H9 (cell line): ENCODE results near the gene MED25. TPM values are rescaled to one million over a fixed set of nuclear protein-coding genes. Genes with fewer than 3 reads are reported as not detected.

Source experiments
- DNase-seq: peaks from one replicate; pipeline ENCODE4 v3.0.0-alpha.2; 2017
- H2AFZ ChIP-seq: one replicate; pipeline ENCODE4 v1.6.1; 2013; ENCODE audit warnings: mild to moderate bottlenecking, low read length, control low read depth, moderate library complexity
- H2AK5ac ChIP-seq: 2 replicates; pipeline ENCODE4 v1.6.1; 2013; ENCODE audit warnings: low read length, control low read depth, mixed read lengths; ENCODE audit not compliant: insufficient read length
- H2BK120ac ChIP-seq: one replicate; pipeline ENCODE4 v1.6.1; 2013; ENCODE audit warnings: low read depth, mild to moderate bottlenecking, low read length, control low read depth, inconsistent platforms; ENCODE audit not compliant: poor library complexity, severe bottlenecking
- H2BK12ac ChIP-seq: 2 replicates; pipeline ENCODE4 v1.6.1; 2013; ENCODE audit warnings: low read length, control low read depth, mixed read lengths, low read depth; ENCODE audit not compliant: insufficient read length
- H2BK15ac ChIP-seq: 2 replicates; pipeline ENCODE4 v1.6.1; 2013; ENCODE audit warnings: low read depth, low read length, control low read depth
- H2BK20ac ChIP-seq: one replicate; pipeline ENCODE4 v1.6.1; 2013; ENCODE audit warnings: low read depth, mild to moderate bottlenecking, low read length, control low read depth, inconsistent platforms; ENCODE audit not compliant: poor library complexity, severe bottlenecking
- H2BK5ac ChIP-seq: 2 replicates; pipeline ENCODE4 v1.6.1; 2013; ENCODE audit warnings: low read length, control low read depth, mixed read lengths; ENCODE audit not compliant: insufficient read length
- H3K14ac ChIP-seq: 2 replicates; pipeline ENCODE4 v1.6.1; 2013; ENCODE audit warnings: low read length, control low read depth; ENCODE audit not compliant: insufficient read depth
- H3K18ac ChIP-seq: 2 replicates; pipeline ENCODE4 v1.6.1; 2013; ENCODE audit warnings: low read depth, mild to moderate bottlenecking, mixed read lengths, low read length, control low read depth; ENCODE audit not compliant: insufficient read length
- H3K23ac ChIP-seq: 2 replicates; pipeline ENCODE4 v1.6.1; 2013; ENCODE audit warnings: low read length, control low read depth, mixed read lengths, low read depth; ENCODE audit not compliant: insufficient read length
- H3K23me2 ChIP-seq: 2 replicates; pipeline ENCODE4 v1.6.1; 2013; ENCODE audit warnings: low read depth, mild to moderate bottlenecking, mixed read lengths, low read length, control low read depth; ENCODE audit not compliant: insufficient read length, poor library complexity, severe bottlenecking
- H3K27ac ChIP-seq: 2 replicates; pipeline ENCODE4 v1.5.1; 2013; ENCODE audit warnings: low read length, control low read depth, mixed read lengths, low read depth; ENCODE audit not compliant: insufficient read length
- H3K27me3 ChIP-seq: 2 replicates; pipeline ENCODE4 v1.6.1; 2013; ENCODE audit warnings: low read length, control low read depth, inconsistent platforms; ENCODE audit not compliant: insufficient read depth
- H3K4ac ChIP-seq: 2 replicates; pipeline ENCODE4 v1.6.1; 2013; ENCODE audit warnings: low read depth, mild to moderate bottlenecking, control low read depth, inconsistent platforms, low read length, moderate library complexity
- H3K4me1 ChIP-seq: 2 replicates; pipeline ENCODE4 v1.6.1; 2013; ENCODE audit warnings: low read length, control low read depth, inconsistent platforms; ENCODE audit not compliant: insufficient read depth
- H3K4me2 ChIP-seq: 2 replicates; pipeline ENCODE4 v1.6.1; 2013; ENCODE audit warnings: low read length, control low read depth, mixed read lengths; ENCODE audit not compliant: insufficient read length, insufficient read depth
- H3K56ac ChIP-seq: 2 replicates; pipeline ENCODE4 v1.6.1; 2013; ENCODE audit warnings: low read depth, mild to moderate bottlenecking, mixed read lengths, low read length, control low read depth; ENCODE audit not compliant: insufficient read length
- H3K79me1 ChIP-seq: 2 replicates; pipeline ENCODE4 v1.6.1; 2013; ENCODE audit warnings: low read depth, mild to moderate bottlenecking, moderate library complexity, low read length, control low read depth, inconsistent platforms; ENCODE audit not compliant: insufficient read depth, poor library complexity, severe bottlenecking
- H3K79me2 ChIP-seq: 2 replicates; pipeline ENCODE4 v1.6.1; 2013; ENCODE audit warnings: low read length, control low read depth, inconsistent platforms; ENCODE audit not compliant: insufficient read depth
- H3K9ac ChIP-seq: 2 replicates; pipeline ENCODE4 v1.6.1; 2013; ENCODE audit warnings: low read length, control low read depth, mixed read lengths; ENCODE audit not compliant: insufficient read length; ENCODE audit errors: extremely low read depth
- H3K9me3 ChIP-seq: one replicate; pipeline ENCODE4 v1.6.1; 2013; ENCODE audit warnings: low read depth, low read length, inconsistent platforms; ENCODE audit not compliant: control insufficient read depth
- H3T11ph ChIP-seq: one replicate; pipeline ENCODE4 v1.6.1; 2013; ENCODE audit warnings: mild to moderate bottlenecking, low read length, control low read depth, inconsistent platforms
- H4K20me1 ChIP-seq: one replicate; pipeline ENCODE4 v1.6.1; 2013; ENCODE audit not compliant: control insufficient read depth, insufficient read length, insufficient read depth
- H4K5ac ChIP-seq: 2 replicates; pipeline ENCODE4 v1.6.1; 2013; ENCODE audit warnings: low read depth, mild to moderate bottlenecking, mixed read lengths, low read length, control low read depth; ENCODE audit not compliant: insufficient read length
- H4K8ac ChIP-seq: replicated peaks from 2 replicates; pipeline ENCODE4 v1.6.1; 2013; ENCODE audit warnings: low read length, control low read depth, mixed read lengths, low read depth; ENCODE audit not compliant: insufficient read length
- H4K91ac ChIP-seq: 2 replicates; pipeline ENCODE4 v1.6.1; 2013; ENCODE audit warnings: low read depth, mild to moderate bottlenecking, moderate library complexity, mixed read lengths, low read length, control low read depth; ENCODE audit not compliant: insufficient read length
- H3K27ac Mint-ChIP-seq, 3 experiments: 2 replicates in 2 of 3; 3 replicates in 1 of 3; pipeline ENCODE4 v1.8.0; 2020 to 2021; ENCODE audit warnings: mixed read lengths in 3 of 3, mild to moderate bottlenecking in 1 of 3, moderate library complexity in 1 of 3
- H3K27me3 Mint-ChIP-seq: 2 replicates; pipeline ENCODE4 v1.8.0; 2021; ENCODE audit warnings: low read depth, mild to moderate bottlenecking, moderate library complexity, mixed read lengths
- H3K36me3 Mint-ChIP-seq, 3 experiments: 2 replicates in 2 of 3; 3 replicates in 1 of 3; pipeline ENCODE4 v1.8.0; 2020 to 2021; ENCODE audit warnings: low read depth in 3 of 3, mixed read lengths in 3 of 3; ENCODE audit not compliant: insufficient read depth in 1 of 3
- H3K4me1 Mint-ChIP-seq, 2 experiments: 2 replicates each; pipeline ENCODE4 v1.8.0; 2020; ENCODE audit warnings: mixed read lengths in 2 of 2
- H3K4me3 Mint-ChIP-seq, 2 experiments: 2 replicates in 1 of 2; 3 replicates in 1 of 2; pipeline ENCODE4 v1.8.0; 2020 to 2021; ENCODE audit warnings: mild to moderate bottlenecking in 2 of 2, mixed read lengths in 2 of 2, moderate library complexity in 1 of 2
- H3K9me3 Mint-ChIP-seq, 2 experiments: 2 replicates in 1 of 2; 3 replicates in 1 of 2; pipeline ENCODE4 v1.8.0; 2020; ENCODE audit warnings: mild to moderate bottlenecking in 2 of 2, mixed read lengths in 2 of 2, moderate library complexity in 1 of 2
- CTCF ChIP-seq: fragments of 200-600 bp; sonication (generic); conservative IDR thresholded peaks from 3 replicates; pipeline ENCODE4 v1.8.0; 2021; ENCODE audit warnings: antibody characterized with exemption, mild to moderate bottlenecking
- WGBS: extraction: QIAGEN DNeasy Blood & Tissue Kit; methylation state at CpG from one replicate; pipeline ENCODE4 v1.1.7; 2013; ENCODE audit warnings: missing lambda C conversion rate, low lambda C conversion rate, mixed read lengths; ENCODE audit not compliant: insufficient read length; ENCODE audit errors: extremely low coverage; 5-methylcytosine and 5-hydroxymethylcytosine counted together
- total RNA-seq: library from RNA; stranded (reverse); gene quantifications from 2 replicates; pipeline ENCODE4 v1.2.1, GENCODE V29; 2021

The MED25 gene
- total RNA-seq, 1 experiment from 2014 or later: 77.5 TPM

- H4K20me1 ChIP-seq: no peaks in the 10 kb centered on the region
- H3K56ac ChIP-seq: no peak overlapping the region
- H3K14ac ChIP-seq: no peak overlapping the region
- H3K27ac ChIP-seq: no peak overlapping the region
- Mint-ChIP-seq H3K27me3 (no peaks in the 10 kb centered on the region), H3K36me3 (peaks cover 54 to 71% (median 69%) of the 10 kb centered on the region in 3 experiments), H3K27ac (no peak overlapping the region), H3K4me3 (no peak overlapping the region), H3K4me1 (peaks cover 10 to 14% of the 10 kb centered on the region in 2 experiments), H3K9me3 (no peaks in the 10 kb centered on the region)
- no peaks in the 10 kb centered on the region for H3K4me1 ChIP-seq
- H3K18ac ChIP-seq: no peak overlapping the region
- WGBS: no CpG with 5 or more reads among the region's 5 CpGs
- H4K8ac ChIP-seq: no peak overlapping the region
- H3K9ac ChIP-seq: no peak overlapping the region
- H3K79me1 ChIP-seq: no peaks in the 10 kb centered on the region
- no peak overlapping the region for H4K5ac ChIP-seq
- H3T11ph ChIP-seq: no peak overlapping the region
- H2BK12ac ChIP-seq: no peak overlapping the region
- no peak overlapping the region for H2AK5ac ChIP-seq
- H3K4me2 ChIP-seq: no peak overlapping the region
- H3K23me2 ChIP-seq: peaks cover 6% of the 10 kb centered on the region
- H3K23ac ChIP-seq: no peak overlapping the region
- no peak overlapping the region for H2BK120ac ChIP-seq
- no peak overlapping the region for H4K91ac ChIP-seq
- H2BK20ac ChIP-seq: no peak overlapping the region
- H2BK5ac ChIP-seq: no peak overlapping the region
- H3K9me3 ChIP-seq: no peaks in the 10 kb centered on the region
- H3K79me2 ChIP-seq: no peaks in the 10 kb centered on the region
- no peak overlapping the region for H2BK15ac ChIP-seq
- no peaks in the 10 kb centered on the region for H3K27me3 ChIP-seq
- DNase-seq: no peak
- no peak overlapping the region for H2AFZ ChIP-seq
- no peak overlapping the region for H3K4ac ChIP-seq
- TF ChIP-seq CTCF: no peak
Measured at GRCh38 chr19:49883094-49883493, 65.0 kb downstream of the MED25 start.
